ENCODE data around the gene P2RY6. TPM values are rescaled to one million over a fixed set of nuclear protein-coding genes. Genes with fewer than 3 reads are reported as not detected.

Gene P2RY6
- total RNA-seq, 4 donors from 2014 or later: 0.78 to 2.8 (median 1.1) TPM; not detected in 1

DNA sequence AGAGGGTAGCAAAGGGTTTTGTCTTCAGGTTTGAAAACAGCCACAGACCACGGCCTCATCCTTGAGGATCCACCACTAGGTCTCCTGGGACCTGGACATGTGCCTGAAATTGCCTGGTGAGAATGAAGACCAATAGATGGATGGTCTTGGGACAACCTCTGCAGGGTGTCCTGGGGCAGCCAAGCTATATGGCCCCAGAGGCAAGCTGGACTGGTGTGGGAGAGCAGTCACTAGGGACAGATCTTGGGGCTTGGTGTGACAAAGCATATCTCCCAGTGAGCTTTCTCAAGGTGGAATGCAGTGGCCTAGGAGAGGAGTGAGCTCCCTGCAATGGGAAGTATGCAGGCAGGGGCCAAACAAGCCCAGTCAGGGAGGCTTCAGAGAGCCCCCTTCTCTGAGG is 13.6 kb downstream of the P2RY6 start:
- in situ Hi-C loops (cut with MboI; ENCODE audit: low sequenced_read_pairs in 4 of 4) (loop anchor here (5.0 to 25.0 kb wide), 2 partner anchors 98 to 448 kb away; no protein-coding TSS in a partner anchor), intact Hi-C loops (cut with DNase I; ENCODE audit: low total_unique reads) (no loop called here)
- H3K9me3 ChIP-seq: no peaks in the 10 kb centered on the region
- no peaks in the 10 kb centered on the region for H3K27me3 ChIP-seq
- H3K36me3 ChIP-seq: no peaks in the 10 kb centered on the region
- H3K4me3 ChIP-seq: no peak overlapping the region
- ATAC-seq (no peak), DNase-seq (no peak)
- H3K27ac ChIP-seq: no peak overlapping the region
- no peak for TF ChIP-seq POLR2A (IDR thresholded peaks at IDR 0.05)
- TF ChIP-seq, protein P1, sequence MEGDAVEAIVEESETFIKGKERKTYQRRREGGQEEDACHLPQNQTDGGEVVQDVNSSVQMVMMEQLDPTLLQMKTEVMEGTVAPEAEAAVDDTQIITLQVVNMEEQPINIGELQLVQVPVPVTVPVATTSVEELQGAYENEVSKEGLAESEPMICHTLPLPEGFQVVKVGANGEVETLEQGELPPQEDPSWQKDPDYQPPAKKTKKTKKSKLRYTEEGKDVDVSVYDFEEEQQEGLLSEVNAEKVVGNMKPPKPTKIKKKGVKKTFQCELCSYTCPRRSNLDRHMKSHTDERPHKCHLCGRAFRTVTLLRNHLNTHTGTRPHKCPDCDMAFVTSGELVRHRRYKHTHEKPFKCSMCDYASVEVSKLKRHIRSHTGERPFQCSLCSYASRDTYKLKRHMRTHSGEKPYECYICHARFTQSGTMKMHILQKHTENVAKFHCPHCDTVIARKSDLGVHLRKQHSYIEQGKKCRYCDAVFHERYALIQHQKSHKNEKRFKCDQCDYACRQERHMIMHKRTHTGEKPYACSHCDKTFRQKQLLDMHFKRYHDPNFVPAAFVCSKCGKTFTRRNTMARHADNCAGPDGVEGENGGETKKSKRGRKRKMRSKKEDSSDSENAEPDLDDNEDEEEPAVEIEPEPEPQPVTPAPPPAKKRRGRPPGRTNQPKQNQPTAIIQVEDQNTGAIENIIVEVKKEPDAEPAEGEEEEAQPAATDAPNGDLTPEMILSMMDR (IDR thresholded peaks at IDR 0.05 in 4 of 5, conservative IDR thresholded peaks at IDR 0.05 in 1 of 5): no peak
- peaks cover 3 to 5% of the 10 kb centered on the region in 2 donors for H3K4me1 ChIP-seq

DNA sequence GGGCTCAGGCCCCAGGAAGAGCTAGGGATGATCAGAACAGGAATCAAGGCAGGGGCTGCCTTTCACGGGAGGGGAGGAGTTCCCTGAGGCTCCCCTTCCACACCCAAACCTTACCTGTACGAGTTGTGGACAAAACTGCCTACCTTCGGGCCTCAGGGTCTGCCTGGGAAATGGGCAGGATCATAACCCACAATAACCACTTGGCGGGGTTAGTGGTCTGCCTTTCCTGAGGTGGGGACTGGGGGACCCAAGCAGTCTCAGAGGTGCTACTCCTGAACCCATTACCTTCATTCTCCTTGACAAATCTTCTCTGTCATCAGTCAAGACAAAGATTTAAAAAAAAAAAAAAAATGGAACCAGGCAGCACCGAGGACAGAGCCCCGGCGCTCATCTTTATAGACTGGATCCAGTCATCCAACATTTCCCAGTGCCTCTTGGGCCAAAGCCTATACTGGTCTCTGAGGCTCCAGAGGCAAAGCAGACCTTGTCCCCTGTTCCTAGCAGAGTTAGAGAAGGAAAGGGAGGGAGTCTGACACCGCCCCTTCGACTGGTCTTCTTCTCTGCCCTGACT is 14.2 kb downstream of the P2RY6 start:
- intact Hi-C loops (cut with DNase I; ENCODE audit: low total_unique reads): no loop called here
- TF ChIP-seq POLR2A (IDR thresholded peaks at IDR 0.05): no peak
- TF ChIP-seq, protein P1 (IDR thresholded peaks at IDR 0.05 in 4 of 5, conservative IDR thresholded peaks at IDR 0.05 in 1 of 5): no peak
- H3K4me1 ChIP-seq: peaks cover 3 to 5% of the 10 kb centered on the region in 2 donors
- H3K27me3 ChIP-seq: no peaks in the 10 kb centered on the region
- H3K9me3 ChIP-seq: no peaks in the 10 kb centered on the region
- ATAC-seq (no peak), DNase-seq (no peak)
- H3K4me3 ChIP-seq: no peak overlapping the region
- in situ Hi-C loops (cut with MboI; ENCODE audit: low sequenced_read_pairs in 4 of 4): loop anchor here (5.0 to 25.0 kb wide), 2 partner anchors 99 to 449 kb away; no protein-coding TSS in a partner anchor
- H3K36me3 ChIP-seq: no peaks in the 10 kb centered on the region
- no peak overlapping the region for H3K27ac ChIP-seq

DNA sequence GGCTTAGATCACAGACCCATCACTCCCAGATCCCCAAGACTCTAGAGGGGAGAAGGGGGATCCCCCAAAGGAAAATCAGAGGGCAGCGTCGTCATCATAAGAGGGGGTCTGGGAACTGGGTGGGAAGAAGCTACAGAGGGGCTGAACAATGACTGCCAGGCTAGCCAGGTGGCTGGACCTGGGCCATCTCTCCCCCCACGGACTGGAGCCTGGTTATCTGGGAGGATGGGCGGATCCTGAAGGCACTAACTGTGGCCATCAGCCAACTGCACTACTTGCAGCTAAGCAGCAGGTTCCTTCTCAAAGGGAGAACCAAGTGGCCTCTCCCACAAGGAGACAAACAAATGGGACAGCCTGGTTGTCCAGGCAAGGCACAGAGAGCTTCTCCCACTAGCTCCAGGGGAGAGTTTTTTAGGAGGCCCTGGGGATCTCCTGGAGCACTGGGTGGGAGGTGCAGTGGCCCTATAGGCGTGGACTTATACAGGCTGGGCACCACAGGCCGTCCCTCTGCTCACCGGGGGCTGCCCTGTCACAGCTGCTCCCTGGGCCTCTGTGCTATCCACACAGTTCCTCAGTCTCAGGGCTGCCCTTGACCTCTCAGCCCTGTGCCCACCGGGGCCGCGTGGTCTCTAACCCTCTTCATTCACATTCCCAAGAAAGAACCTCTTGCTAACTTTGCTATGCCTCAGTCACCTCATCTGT is 15.4 kb downstream of the P2RY6 start:
- Histone ChIP-seq H3K9me3 (no peaks in the 10 kb centered on the region), H3K4me1 (peaks cover 3 to 5% of the 10 kb centered on the region in 2 donors), H3K27ac (no peak overlapping the region), H3K4me3 (no peak overlapping the region), H3K36me3 (no peaks in the 10 kb centered on the region), H3K27me3 (no peaks in the 10 kb centered on the region)
- TF ChIP-seq, protein P1 (IDR thresholded peaks at IDR 0.05 in 4 of 5, conservative IDR thresholded peaks at IDR 0.05 in 1 of 5): no peak
- no peak for TF ChIP-seq POLR2A (IDR thresholded peaks at IDR 0.05)
- no peak for DNase-seq
- in situ Hi-C loops (cut with MboI; ENCODE audit: low sequenced_read_pairs in 4 of 4): loop anchor here (5.0 to 25.0 kb wide), 2 partner anchors 100 to 450 kb away; no protein-coding TSS in a partner anchor
- intact Hi-C loops (cut with DNase I; ENCODE audit: low total_unique reads): loop anchor here (2.0 kb wide), 2 partner anchors 25 to 45 kb away; no protein-coding TSS in a partner anchor
- no peak for ATAC-seq

DNA sequence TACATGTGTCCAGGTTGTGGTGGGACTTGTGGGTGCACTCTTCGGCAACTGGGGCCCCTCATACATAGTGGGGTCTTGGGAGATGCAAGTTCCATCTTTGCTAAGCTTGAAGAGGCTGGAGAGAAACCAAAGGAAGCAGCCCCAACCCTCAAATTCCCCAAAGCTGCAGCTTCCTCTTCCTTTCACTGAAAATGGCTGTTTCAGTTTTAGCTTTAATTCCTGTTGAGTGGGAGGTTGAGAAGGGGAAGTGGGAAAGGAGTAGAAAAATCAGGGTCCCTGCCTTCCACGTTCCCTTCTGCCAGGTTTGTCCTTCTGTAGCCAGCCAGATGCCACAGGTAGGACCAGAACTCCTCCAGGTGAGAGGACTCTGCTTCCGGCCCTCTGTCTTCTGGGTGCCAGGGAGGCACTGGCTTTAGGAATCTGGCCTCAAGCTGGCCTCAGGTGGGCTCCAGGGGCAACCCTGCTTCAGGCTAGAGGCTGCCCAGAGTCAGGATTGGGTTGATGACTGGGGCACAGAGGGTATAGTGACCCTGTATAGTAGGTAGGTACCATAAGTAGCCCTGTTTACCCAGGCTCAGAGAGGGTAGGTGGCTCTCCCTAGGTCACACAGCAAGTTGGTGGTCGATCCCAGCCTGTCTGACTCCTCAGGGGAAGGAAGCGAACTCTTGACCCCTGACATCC is 16.2 kb downstream of the P2RY6 start:
- H3K9me3 ChIP-seq: no peaks in the 10 kb centered on the region
- peak overlapping the region in 2 of 4 donors; percentile 50 to 61 for H3K27ac ChIP-seq

More for the DNA sequence above, 16.2 kb downstream of the P2RY6 start:
- intact Hi-C loops (cut with DNase I; ENCODE audit: low total_unique reads): loop anchor here (2.0 kb wide), 2 partner anchors 26 to 46 kb away; no protein-coding TSS in a partner anchor
- Histone ChIP-seq H3K4me3 (no peak overlapping the region), H3K36me3 (no peaks in the 10 kb centered on the region), H3K27me3 (no peaks in the 10 kb centered on the region), H3K4me1 (peaks cover 3 to 5% of the 10 kb centered on the region in 2 donors)
- ATAC-seq (no peak), DNase-seq (no peak)
- no peak for TF ChIP-seq POLR2A (IDR thresholded peaks at IDR 0.05)
- TF ChIP-seq, protein P1 (IDR thresholded peaks at IDR 0.05 in 4 of 5, conservative IDR thresholded peaks at IDR 0.05 in 1 of 5): no peak
- in situ Hi-C loops (cut with MboI; ENCODE audit: low sequenced_read_pairs in 4 of 4): loop anchor here (5.0 to 25.0 kb wide), 2 partner anchors 101 to 451 kb away; no protein-coding TSS in a partner anchor
